ENCODE results near the gene RBM23. TPM values are rescaled to one million over a fixed set of nuclear protein-coding genes. Genes with fewer than 3 reads are reported as not detected.

The RBM23 gene
- total and polyA plus RNA-seq, 9 of the 15 experiments (the other 6 are each of a cell fraction or from before 2014, with no cell fraction given), result 46.0 to 102 (median 58.5) TPM

DNA sequence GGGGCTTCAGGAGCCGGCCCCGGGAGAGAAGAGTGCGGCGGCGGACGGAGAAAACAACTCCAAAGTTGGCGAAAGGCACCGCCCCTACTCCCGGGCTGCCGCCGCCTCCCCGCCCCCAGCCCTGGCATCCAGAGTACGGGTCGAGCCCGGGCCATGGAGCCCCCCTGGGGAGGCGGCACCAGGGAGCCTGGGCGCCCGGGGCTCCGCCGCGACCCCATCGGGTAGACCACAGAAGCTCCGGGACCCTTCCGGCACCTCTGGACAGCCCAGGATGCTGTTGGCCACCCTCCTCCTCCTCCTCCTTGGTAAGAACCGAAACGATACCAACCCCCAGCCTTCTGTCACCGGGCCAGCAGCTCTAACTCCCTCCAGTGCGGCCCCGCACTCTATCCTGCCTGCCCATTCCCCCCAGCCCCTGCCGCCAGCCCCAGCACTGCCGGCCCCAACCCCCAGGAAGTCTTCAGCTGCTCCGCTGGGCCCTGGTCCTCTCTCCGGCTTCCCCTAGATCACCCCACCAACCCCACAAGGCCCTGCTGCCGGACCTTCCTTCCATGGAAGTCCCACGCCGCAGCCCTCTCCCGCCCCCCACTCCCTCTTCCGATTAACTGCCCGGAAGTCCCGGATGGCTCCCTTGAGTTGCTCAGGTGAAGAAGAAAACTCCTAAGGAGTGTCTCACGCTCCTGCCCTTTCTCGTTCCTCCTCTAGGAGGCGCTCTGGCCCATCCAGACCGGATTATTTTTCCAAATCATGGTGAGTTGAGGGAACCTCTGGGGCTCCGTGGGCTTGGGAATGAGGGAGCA, 46.7 kb downstream of the RBM23 start (continued):
- TF ChIP-seq MCM2 (IDR thresholded peaks at IDR 0.05; ENCODE audit: low read depth), result no peak
- no peak for TF ChIP-seq ATF6 (CRISPR knock-in tag; IDR thresholded peaks at IDR 0.05)
- TF ChIP-seq ZBTB1 (CRISPR knock-in tag; IDR thresholded peaks at IDR 0.05; ENCODE audit: borderline replicate concordance, low read depth), result 0 out of 2 replicates have a peak, but pooled peaks have one; percentile 42
- TF ChIP-seq ZNF717 (CRISPR knock-in tag; IDR thresholded peaks at IDR 0.05), result no peak
- no peak for TF ChIP-seq LEF1 (IDR thresholded peaks at IDR 0.05)
- TF ChIP-seq ATF3 (IDR thresholded peaks at IDR 0.05), result no peak
- TF ChIP-seq ATF3 (CRISPR knock-in tag; conservative IDR thresholded peaks at IDR 0.05), result peak; percentile 30; the same call in 1 of the 2 replicates
- no peak for TF ChIP-seq RBM14 (IDR thresholded peaks at IDR 0.05; ENCODE audit: borderline replicate concordance, insufficient read depth, low read depth, low read length)
- no peak for TF ChIP-seq POLR2AphosphoS2 (IDR thresholded peaks at IDR 0.05; ENCODE audit: low read length)
- TF ChIP-seq, protein P1, sequence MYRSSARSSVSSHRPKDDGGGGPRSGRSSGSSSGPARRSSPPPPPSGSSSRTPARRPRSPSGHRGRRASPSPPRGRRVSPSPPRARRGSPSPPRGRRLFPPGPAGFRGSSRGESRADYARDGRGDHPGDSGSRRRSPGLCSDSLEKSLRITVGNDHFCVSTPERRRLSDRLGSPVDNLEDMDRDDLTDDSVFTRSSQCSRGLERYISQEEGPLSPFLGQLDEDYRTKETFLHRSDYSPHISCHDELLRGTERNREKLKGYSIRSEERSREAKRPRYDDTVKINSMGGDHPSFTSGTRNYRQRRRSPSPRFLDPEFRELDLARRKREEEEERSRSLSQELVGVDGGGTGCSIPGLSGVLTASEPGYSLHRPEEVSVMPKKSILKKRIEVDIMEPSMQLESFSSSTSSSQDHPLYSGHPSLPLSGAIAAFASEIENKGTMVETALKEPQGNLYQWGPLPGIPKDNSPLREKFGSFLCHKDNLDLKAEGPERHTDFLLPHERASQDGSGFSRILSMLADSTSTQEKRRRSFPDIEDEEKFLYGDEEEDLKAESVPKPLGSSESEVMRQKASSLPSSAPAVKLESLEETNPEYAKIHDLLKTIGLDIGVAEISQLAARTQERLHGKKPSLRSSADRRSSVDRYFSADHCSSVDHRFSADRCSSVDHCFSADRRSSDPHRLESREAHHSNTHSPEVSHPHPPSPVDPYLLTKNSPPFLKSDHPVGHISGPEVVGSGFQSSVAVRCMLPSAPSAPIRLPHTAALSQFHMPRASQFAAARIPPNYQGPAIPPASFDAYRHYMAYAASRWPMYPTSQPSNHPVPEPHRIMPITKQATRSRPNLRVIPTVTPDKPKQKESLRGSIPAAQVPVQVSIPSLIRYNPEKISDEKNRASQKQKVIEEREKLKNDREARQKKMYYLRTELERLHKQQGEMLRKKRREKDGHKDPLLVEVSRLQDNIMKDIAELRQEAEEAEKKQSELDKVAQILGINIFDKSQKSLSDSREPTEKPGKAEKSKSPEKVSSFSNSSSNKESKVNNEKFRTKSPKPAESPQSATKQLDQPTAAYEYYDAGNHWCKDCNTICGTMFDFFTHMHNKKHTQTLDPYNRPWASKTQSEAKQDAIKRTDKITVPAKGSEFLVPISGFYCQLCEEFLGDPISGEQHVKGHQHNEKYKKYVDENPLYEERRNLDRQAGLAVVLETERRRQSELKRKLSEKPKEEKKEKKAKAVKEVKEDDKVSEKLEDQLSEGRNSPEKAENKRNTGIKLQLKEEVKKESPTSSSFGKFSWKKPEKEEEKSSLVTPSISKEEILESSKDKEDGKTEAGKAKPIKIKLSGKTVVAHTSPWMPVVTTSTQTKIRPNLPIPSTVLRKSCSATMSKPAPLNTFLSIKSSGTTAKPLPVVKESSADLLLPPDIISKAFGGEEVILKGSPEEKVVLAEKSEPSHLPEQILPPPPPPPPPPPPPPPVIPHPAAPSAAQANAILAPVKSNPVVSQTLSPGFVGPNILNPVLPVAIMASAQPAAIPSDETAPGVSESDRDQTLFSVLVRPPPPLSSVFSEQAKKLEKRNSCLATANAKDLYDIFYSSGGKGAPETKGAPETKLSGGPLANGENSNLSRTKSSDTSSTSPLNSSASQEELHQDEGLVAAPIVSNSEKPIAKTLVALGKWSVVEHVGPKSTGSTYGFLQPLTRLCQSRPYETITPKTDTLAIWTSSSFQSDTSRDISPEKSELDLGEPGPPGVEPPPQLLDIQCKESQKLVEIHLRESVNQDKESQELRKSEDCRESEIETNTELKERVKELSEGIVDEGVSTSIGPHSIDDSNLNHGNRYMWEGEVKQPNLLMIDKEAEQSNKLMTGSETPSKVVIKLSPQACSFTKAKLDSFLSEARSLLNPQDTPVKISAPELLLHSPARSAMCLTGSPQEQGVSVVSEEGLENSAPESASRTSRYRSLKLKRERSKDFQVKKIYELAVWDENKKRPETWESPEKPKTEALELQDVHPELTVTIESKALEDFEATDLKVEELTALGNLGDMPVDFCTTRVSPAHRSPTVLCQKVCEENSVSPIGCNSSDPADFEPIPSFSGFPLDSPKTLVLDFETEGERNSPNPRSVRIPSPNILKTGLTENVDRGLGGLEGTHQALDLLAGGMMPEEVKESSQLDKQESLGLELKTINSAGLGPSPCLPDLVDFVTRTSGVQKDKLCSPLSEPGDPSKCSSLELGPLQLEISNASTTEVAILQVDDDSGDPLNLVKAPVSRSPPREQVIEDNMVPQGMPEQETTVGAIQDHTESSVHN (IDR thresholded peaks at IDR 0.05; ENCODE audit: borderline replicate concordance in 1 of 2, low read depth in 1 of 2), result no peak
- no peak for TF ChIP-seq ZNF232 (CRISPR knock-in tag; IDR thresholded peaks at IDR 0.05)
- no peak for TF ChIP-seq CREB1 (IDR thresholded peaks at IDR 0.05)
- peak; percentile 12; the same call in 1 of the 2 replicates for TF ChIP-seq CREB1 (CRISPR knock-in tag; IDR thresholded peaks at IDR 0.05)
- TF ChIP-seq ZNF239 (CRISPR knock-in tag; IDR thresholded peaks at IDR 0.05), result no peak
- no peak for TF ChIP-seq ZNF695 (CRISPR knock-in tag; IDR thresholded peaks at IDR 0.05)
- TF ChIP-seq USF1 (CRISPR knock-in tag; IDR thresholded peaks at IDR 0.05), result no peak

All from K562 (cell line).